HuH-7.5 (cell line): ENCODE measurements around the gene SIKE1.
"Not testable (repeated sequence)": the region's sequence is repeated elsewhere in the genome, so short reads cannot be mapped to it uniquely, and the experiment has no call there.

Source experiments
- DNase-seq: peaks from one replicate; pipeline ENCODE4 v3.0.0; 2011; ENCODE audit warnings: low spot score

Gene SIKE1

GRCh38 chr1:114780344-114781226 lies at the start of gene SIKE1:
TSS of gene SIKE1 (minus strand) at chr1:114780685. CDS start at chr1:114780607, 78 bp downstream.
- DNase-seq: peak; percentile 91

GRCh38 chr1:114830075-114830474 lies 49.6 kb upstream of the SIKE1 start:
- not testable (repeated sequence) for DNase-seq

GRCh38 chr1:114828251-114828650 lies 47.8 kb upstream of the SIKE1 start:
- no peak for DNase-seq

- no peak for DNase-seq
Measured at GRCh38 chr1:114821978-114822377, 41.5 kb upstream of the SIKE1 start.

- DNase-seq: no peak
Measured at GRCh38 chr1:114820392-114820791, 39.9 kb upstream of the SIKE1 start.

GRCh38 chr1:114819869-114820268 lies 39.4 kb upstream of the SIKE1 start:
- no peak for DNase-seq

- not testable (repeated sequence) for DNase-seq
Measured at GRCh38 chr1:114804449-114804848, 24.0 kb upstream of the SIKE1 start.

- DNase-seq: no peak
Measured at GRCh38 chr1:114803001-114803400, 22.5 kb upstream of the SIKE1 start.

GRCh38 chr1:114794038-114794437 lies 13.6 kb upstream of the SIKE1 start:
- DNase-seq: no peak

GRCh38 chr1:114790581-114790980 lies 10.1 kb upstream of the SIKE1 start:
- DNase-seq: not testable (repeated sequence)

- not testable (repeated sequence) for DNase-seq
Measured at GRCh38 chr1:114786440-114786839, 6.0 kb upstream of the SIKE1 start.

- no peak for DNase-seq
Measured at GRCh38 chr1:114782476-114782875, 2.0 kb upstream of the SIKE1 start.

GRCh38 chr1:114779722-114780121 lies 763 bp downstream of the SIKE1 start:
- no peak for DNase-seq

GRCh38 chr1:114776726-114777125 lies 3.8 kb downstream of the SIKE1 start:
- DNase-seq: not testable (repeated sequence)

GRCh38 chr1:114771992-114772391 lies 8.5 kb downstream of the SIKE1 start:
- no peak for DNase-seq

GRCh38 chr1:114770989-114771388 lies 9.5 kb downstream of the SIKE1 start:
- DNase-seq: no peak

- no peak for DNase-seq
Measured at GRCh38 chr1:114764689-114765088, 15.8 kb downstream of the SIKE1 start.

GRCh38 chr1:114758256-114758832 lies 22.1 kb downstream of the SIKE1 start:
- peak; percentile 12 for DNase-seq

GRCh38 chr1:114757455-114758255 lies 22.8 kb downstream of the SIKE1 start, which contains the start of gene CSDE1:
TSS of gene CSDE1 (minus strand) at chr1:114757984. CDS start at chr1:114739890, 18,094 bp downstream.
- peak; percentile 81 for DNase-seq

- DNase-seq: peak; percentile 23
Measured at GRCh38 chr1:114756949-114757454, 23.5 kb downstream of the SIKE1 start.

GRCh38 chr1:114756009-114756892 lies 24.2 kb downstream of the SIKE1 start:
- DNase-seq: no peak
